Activated B cell treated with CpG ODN at 0.5 μM for 24 hours (primary cell): Measurements from ENCODE around the gene METTL2A. TPM values are rescaled to one million over a fixed set of nuclear protein-coding genes. Genes with fewer than 3 reads are reported as not detected.
"Not testable (repeated sequence)": the region's sequence is repeated elsewhere in the genome, so short reads cannot be mapped to it uniquely, and the experiment has no call there.

ENCODE experiments used
- ATAC-seq: fragments of 200-7000 bp; cut with Tn5 transposase; one replicate; pipeline ENCODE4 v1.10.0; 2021; ENCODE audit warnings: low read depth, mild to moderate bottlenecking, moderate library complexity
- CTCF ChIA-PET: fragments of 350-600 bp; sonication (Branson Sonifier 250); formaldehyde crosslinking; loops from one replicate; lab custom pipeline; 2021; ENCODE audit warnings: antibody characterized with exemption; lab: Charles Lee
- POLR2A ChIA-PET: fragments of 350-600 bp; sonication (Branson Sonifier 250); formaldehyde crosslinking; loops from one replicate; lab custom pipeline; 2021; ENCODE audit warnings: antibody characterized with exemption; lab: Charles Lee
- DNase-seq: peaks from one replicate; pipeline ENCODE4 v3.0.0; 2022
- H3K27ac Mint-ChIP-seq: one replicate; pipeline ENCODE4 v1.8.0; 2020; ENCODE audit warnings: mixed read lengths
- H3K27me3 Mint-ChIP-seq: one replicate; pipeline ENCODE4 v1.8.0; 2021; ENCODE audit warnings: mixed read lengths
- H3K36me3 Mint-ChIP-seq: one replicate; pipeline ENCODE4 v1.8.0; 2021; ENCODE audit warnings: low read depth, mixed read lengths
- H3K4me1 Mint-ChIP-seq: one replicate; pipeline ENCODE4 v1.8.0; 2021; ENCODE audit warnings: mixed read lengths
- H3K4me3 Mint-ChIP-seq: one replicate; pipeline ENCODE4 v1.8.0; 2020; ENCODE audit warnings: mild to moderate bottlenecking, mixed read lengths
- H3K9me3 Mint-ChIP-seq: one replicate; pipeline ENCODE4 v1.8.0; 2020; ENCODE audit warnings: mixed read lengths
- CTCF ChIP-seq: fragments of 200-600 bp; IDR thresholded peaks from one replicate; pipeline ENCODE4 v1.8.0; 2022; ENCODE audit warnings: antibody characterized with exemption, mild to moderate bottlenecking
- intact Hi-C: fragments of 100-400 bp; cut with micrococcal nuclease; formaldehyde crosslinking; loops from one replicate; pipeline ENCODE4 v1.15.1; 2024
- total RNA-seq: library from RNA; stranded (reverse); gene quantifications from 2 replicates; pipeline ENCODE4 v1.2.3, GENCODE V29; 2022

The METTL2A gene
- total RNA-seq, 1 donor from 2014 or later: 23.1 TPM

- ChIA-PET CTCF (no interaction called here), POLR2A (no interaction called here)
- intact Hi-C loops: no loop called here
- TF ChIP-seq CTCF: no peak
- H3K27ac Mint-ChIP-seq: no peak overlapping the region
- H3K27me3 Mint-ChIP-seq: peaks cover 19% of the 10 kb centered on the region
- H3K4me1 Mint-ChIP-seq: no peaks in the 10 kb centered on the region
- ATAC-seq: no peak
- no peak overlapping the region for H3K4me3 Mint-ChIP-seq
- no peaks in the 10 kb centered on the region for H3K36me3 Mint-ChIP-seq
- H3K9me3 Mint-ChIP-seq: peaks cover 3% of the 10 kb centered on the region
- DNase-seq: no peak
Measured at GRCh38 chr17:62398891-62399290, 24.8 kb upstream of the METTL2A start.

- Mint-ChIP-seq H3K4me3 (no peak overlapping the region), H3K36me3 (no peaks in the 10 kb centered on the region), H3K4me1 (no peaks in the 10 kb centered on the region), H3K27ac (no peak overlapping the region), H3K9me3 (peaks cover 3% of the 10 kb centered on the region), H3K27me3 (peaks cover 11% of the 10 kb centered on the region)
- CTCF ChIA-PET: no interaction called here
- ATAC-seq (no peak), DNase-seq (no peak)
- no peak for TF ChIP-seq CTCF
- intact Hi-C loops: no loop called here
- POLR2A ChIA-PET: no interaction called here
Measured at GRCh38 chr17:62405451-62405850, 18.2 kb upstream of the METTL2A start.

GRCh38 chr17:62413090-62413489, 10.6 kb upstream of the METTL2A start:
- H3K36me3 Mint-ChIP-seq, H3K4me1 Mint-ChIP-seq, H3K9me3 Mint-ChIP-seq, H3K27me3 Mint-ChIP-seq, H3K27ac Mint-ChIP-seq, intact Hi-C loops, ATAC-seq, POLR2A ChIA-PET, H3K4me3 Mint-ChIP-seq, DNase-seq, CTCF ChIA-PET: not testable (repeated sequence)

GRCh38 chr17:62426214-62426613, 2.5 kb downstream of the METTL2A start:
- H3K4me3 Mint-ChIP-seq, CTCF ChIA-PET: not testable (repeated sequence)

GRCh38 chr17:62435251-62435650, 11.6 kb downstream of the METTL2A start:
- H3K9me3 Mint-ChIP-seq, DNase-seq, H3K27ac Mint-ChIP-seq, H3K4me3 Mint-ChIP-seq, ATAC-seq, CTCF ChIA-PET, H3K4me1 Mint-ChIP-seq, H3K27me3 Mint-ChIP-seq, POLR2A ChIA-PET, intact Hi-C loops: not testable (repeated sequence)
- H3K36me3 Mint-ChIP-seq: peaks cover 37% of the 10 kb centered on the region

More at GRCh38 chr17:62426214-62426613, 2.5 kb downstream of the METTL2A start:
- Mint-ChIP-seq H3K4me1 (peaks cover 20% of the 10 kb centered on the region), H3K36me3 (peaks cover 33% of the 10 kb centered on the region)
- H3K27me3 Mint-ChIP-seq, intact Hi-C loops, H3K27ac Mint-ChIP-seq, ATAC-seq, DNase-seq, POLR2A ChIA-PET, H3K9me3 Mint-ChIP-seq: not testable (repeated sequence)

- intact Hi-C loops, POLR2A ChIA-PET, H3K4me3 Mint-ChIP-seq, H3K27me3 Mint-ChIP-seq, DNase-seq, H3K27ac Mint-ChIP-seq, H3K4me1 Mint-ChIP-seq, H3K9me3 Mint-ChIP-seq, ATAC-seq, CTCF ChIA-PET: not testable (repeated sequence)
- peaks cover 54% of the 10 kb centered on the region for H3K36me3 Mint-ChIP-seq
Measured at GRCh38 chr17:62441181-62441580, 17.5 kb downstream of the METTL2A start.

GRCh38 chr17:62444063-62444462, 20.4 kb downstream of the METTL2A start:
- TF ChIP-seq CTCF: no peak
- no peak overlapping the region for H3K27ac Mint-ChIP-seq

GRCh38 chr17:62445791-62446190, 22.1 kb downstream of the METTL2A start:
- intact Hi-C loops: not testable (repeated sequence)

More at GRCh38 chr17:62444063-62444462, 20.4 kb downstream of the METTL2A start:
- no peak for ATAC-seq
- ChIA-PET CTCF (no interaction called here), POLR2A (no interaction called here)
- DNase-seq: no peak
- Mint-ChIP-seq H3K4me1 (no peaks in the 10 kb centered on the region), H3K4me3 (no peak overlapping the region), H3K36me3 (peaks cover 65% of the 10 kb centered on the region), H3K27me3 (no peaks in the 10 kb centered on the region), H3K9me3 (no peaks in the 10 kb centered on the region)
- intact Hi-C loops: no loop called here

GRCh38 chr17:62452195-62452594, 28.5 kb downstream of the METTL2A start:
- H3K9me3 Mint-ChIP-seq, DNase-seq, intact Hi-C loops, CTCF ChIA-PET, H3K27me3 Mint-ChIP-seq: not testable (repeated sequence)
- Mint-ChIP-seq H3K36me3 (peaks cover 23% of the 10 kb centered on the region), H3K4me3 (peak overlapping the region; percentile 29), H3K27ac (peak overlapping the region; percentile 88), H3K4me1 (peaks cover 38% of the 10 kb centered on the region)
- peak; percentile 43 for ATAC-seq
- POLR2A ChIA-PET: interaction anchor here (0.6 kb wide), 1 partner anchor 14 kb away, joined by 6 read pairs; no protein-coding TSS in a partner anchor

More at GRCh38 chr17:62445791-62446190, 22.1 kb downstream of the METTL2A start:
- H3K36me3 Mint-ChIP-seq: peaks cover 61% of the 10 kb centered on the region
- DNase-seq, H3K9me3 Mint-ChIP-seq, ATAC-seq, H3K4me3 Mint-ChIP-seq, H3K27me3 Mint-ChIP-seq, H3K27ac Mint-ChIP-seq, H3K4me1 Mint-ChIP-seq, POLR2A ChIA-PET, CTCF ChIA-PET: not testable (repeated sequence)

- H3K4me3 Mint-ChIP-seq, H3K9me3 Mint-ChIP-seq, CTCF ChIA-PET, intact Hi-C loops, DNase-seq, ATAC-seq, POLR2A ChIA-PET, H3K27me3 Mint-ChIP-seq: not testable (repeated sequence)
- H3K27ac Mint-ChIP-seq: peak overlapping the region; percentile 88
- H3K36me3 Mint-ChIP-seq: peaks cover 15% of the 10 kb centered on the region
- peaks cover 42% of the 10 kb centered on the region for H3K4me1 Mint-ChIP-seq
Measured at GRCh38 chr17:62453041-62453440, 29.3 kb downstream of the METTL2A start.
